Measurements from ENCODE around the gene STX18. TPM values are rescaled to one million over a fixed set of nuclear protein-coding genes. Genes with fewer than 3 reads are reported as not detected.

STX18 gene
- total RNA-seq, 1 experiment from 2014 or later, result 18.5 TPM

DNA sequence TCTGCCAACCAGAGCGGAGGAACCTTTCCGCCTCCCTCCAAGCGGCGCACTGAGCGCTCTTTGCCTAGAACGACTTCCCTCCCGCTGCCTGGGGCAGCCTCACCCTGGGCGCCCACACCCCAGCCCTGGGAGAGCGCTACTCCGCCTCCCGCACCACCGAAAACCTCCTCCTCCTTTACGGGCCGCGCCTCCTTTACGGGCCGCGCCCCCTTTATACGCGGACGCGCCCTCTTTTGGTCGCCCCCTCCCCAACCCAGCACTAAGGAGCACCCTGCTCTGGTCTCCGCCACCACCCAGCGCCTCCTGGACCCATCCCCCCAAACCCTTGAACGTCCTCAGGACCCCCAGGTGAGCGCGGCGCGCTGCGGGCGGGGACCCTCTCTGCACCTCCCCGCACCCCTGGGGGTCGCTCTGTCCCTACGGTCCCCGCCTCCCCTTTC lies 155.5 kb downstream of the STX18 start:
- TF ChIP-seq JUND (IDR thresholded peaks at IDR 0.05), result no peak
- no peak for TF ChIP-seq ELF1 (IDR thresholded peaks at IDR 0.05; ENCODE audit: borderline replicate concordance, low read depth)
- TF ChIP-seq, protein P1, sequence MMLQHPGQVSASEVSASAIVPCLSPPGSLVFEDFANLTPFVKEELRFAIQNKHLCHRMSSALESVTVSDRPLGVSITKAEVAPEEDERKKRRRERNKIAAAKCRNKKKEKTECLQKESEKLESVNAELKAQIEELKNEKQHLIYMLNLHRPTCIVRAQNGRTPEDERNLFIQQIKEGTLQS (IDR thresholded peaks at IDR 0.05), result no peak
- no peak for TF ChIP-seq CEBPB (IDR thresholded peaks at IDR 0.05; ENCODE audit: low read depth)
- Histone ChIP-seq H3K9me2 (ENCODE audit: insufficient read depth) (no peaks in the 10 kb centered on the region), H3K9me3 (ENCODE audit: control insufficient read depth in 1 of 2, insufficient read depth in 1 of 2, low read depth in 1 of 2, low read length in 2 of 2) (no peaks in the 10 kb centered on the region), H3K4me3 (replicated peaks in 1 of 2; ENCODE audit: low read depth in 1 of 2, low read length in 2 of 2) (no peak overlapping the region), H3K9ac (ENCODE audit: low read length) (no peak overlapping the region), H3K27me3 (ENCODE audit: insufficient read depth, low read length) (no peaks in the 10 kb centered on the region), H3K4me2 (ENCODE audit: low read length) (no peak overlapping the region), H3K4me1 (ENCODE audit: control insufficient read depth in 1 of 2, insufficient read depth in 2 of 2, low read length in 2 of 2) (no peaks in the 10 kb centered on the region), H3K27ac (ENCODE audit: low read depth, low read length) (no peak overlapping the region), H3K79me2 (ENCODE audit: insufficient read depth, low read length) (no peaks in the 10 kb centered on the region), H4K20me1 (ENCODE audit: insufficient read depth) (no peaks in the 10 kb centered on the region), H3K36me3 (ENCODE audit: control insufficient read depth in 1 of 2, insufficient read depth in 2 of 2, low read length in 2 of 2) (no peaks in the 10 kb centered on the region), H2AFZ (ENCODE audit: low read depth, low read length, poor library complexity, severe bottlenecking) (no peak overlapping the region)
- ChIA-PET CTCF (no interaction called here), POLR2A (no interaction called here), RAD21 (ENCODE audit: low non-redundant PET in 1 of 2, low total read pairs in 2 of 2, uncharacterized antibody in 2 of 2, unreplicated experiment in 2 of 2) (no interaction called here)
- ATAC-seq, result no peak
- intact Hi-C loops (cut with micrococcal nuclease), result no loop called here
- DNase-seq (ENCODE audit: low read depth, low spot score), result no peak
- BruUV-seq (replicated peaks), result no TSS peak

DNA sequence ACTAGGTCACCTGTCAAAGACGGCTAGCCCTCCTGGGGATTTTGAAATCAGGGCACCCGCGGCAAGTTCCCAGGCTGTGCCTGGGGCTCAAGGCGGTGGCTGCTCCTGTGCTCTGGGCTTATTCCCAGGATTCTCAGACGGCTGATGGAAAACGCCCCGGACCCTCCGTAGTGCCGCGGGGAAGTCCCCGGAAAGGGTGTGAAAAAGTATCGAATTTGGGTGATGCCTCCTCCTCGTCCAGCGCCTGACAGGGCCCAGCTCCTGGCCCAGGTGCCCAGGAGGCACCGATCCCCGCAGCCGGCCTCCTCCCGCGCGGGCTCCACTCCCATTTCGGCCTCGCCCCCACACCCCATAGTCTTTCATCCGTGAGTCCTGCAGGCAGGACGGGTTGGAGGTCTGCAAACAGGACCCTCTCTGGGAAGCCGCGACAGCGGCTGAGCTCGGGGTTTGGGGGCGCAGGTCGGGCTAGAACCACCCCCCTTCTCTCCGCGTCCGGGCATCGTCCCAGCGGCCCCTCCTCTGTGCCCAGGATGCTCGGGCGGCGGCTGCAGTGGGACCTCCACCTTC lies 156.0 kb downstream of the STX18 start:
- no peak for TF ChIP-seq ZNF274 (IDR thresholded peaks at IDR 0.05; ENCODE audit: low read depth, low read length)
- TF ChIP-seq CBX3 (IDR thresholded peaks at IDR 0.05; ENCODE audit: low read depth), result no peak
- no peak for TF ChIP-seq CEBPB (IDR thresholded peaks at IDR 0.05; ENCODE audit: low read depth)
- TF ChIP-seq JUND (IDR thresholded peaks at IDR 0.05), result no peak
- no peak for TF ChIP-seq EZH2phosphoT487 (IDR thresholded peaks at IDR 0.05; ENCODE audit: borderline replicate concordance)
- no peak overlapping the region for H3K9ac ChIP-seq (ENCODE audit: low read length)
- no peaks in the 10 kb centered on the region for H3K9me3 ChIP-seq (ENCODE audit: control insufficient read depth in 1 of 2, insufficient read depth in 1 of 2, low read depth in 1 of 2, low read length in 2 of 2)
- ChIA-PET RAD21 (ENCODE audit: low non-redundant PET in 1 of 2, low total read pairs in 2 of 2, uncharacterized antibody in 2 of 2, unreplicated experiment in 2 of 2) (no interaction called here), CTCF (no interaction called here), POLR2A (no interaction called here)
- intact Hi-C loops (cut with micrococcal nuclease), result no loop called here
- no peaks in the 10 kb centered on the region for H4K20me1 ChIP-seq (ENCODE audit: insufficient read depth)
- ATAC-seq (no peak), DNase-seq (ENCODE audit: low read depth, low spot score) (no peak)
- H3K4me3 ChIP-seq (replicated peaks in 1 of 2; ENCODE audit: low read depth in 1 of 2, low read length in 2 of 2), result no peak overlapping the region
- no peaks in the 10 kb centered on the region for H3K4me1 ChIP-seq (ENCODE audit: control insufficient read depth in 1 of 2, insufficient read depth in 2 of 2, low read length in 2 of 2)
- H3K27ac ChIP-seq (ENCODE audit: low read depth, low read length), result no peak overlapping the region
- H3K4me2 ChIP-seq (ENCODE audit: low read length), result no peak overlapping the region
- no TSS peak for BruUV-seq (replicated peaks)
- H3K9me2 ChIP-seq (ENCODE audit: insufficient read depth), result no peaks in the 10 kb centered on the region
- no peaks in the 10 kb centered on the region for H3K79me2 ChIP-seq (ENCODE audit: insufficient read depth, low read length)
- H2AFZ ChIP-seq (ENCODE audit: low read depth, low read length, poor library complexity, severe bottlenecking), result no peak overlapping the region
- H3K36me3 ChIP-seq (ENCODE audit: control insufficient read depth in 1 of 2, insufficient read depth in 2 of 2, low read length in 2 of 2), result no peaks in the 10 kb centered on the region
- no peaks in the 10 kb centered on the region for H3K27me3 ChIP-seq (ENCODE audit: insufficient read depth, low read length)
